Activated naive CD4-positive, alpha-beta T cell treated with anti-CD3 and anti-CD28 coated beads for 36 hours (primary cell): ENCODE results near the gene MASTL. TPM values are rescaled to one million over a fixed set of nuclear protein-coding genes. Genes with fewer than 3 reads are reported as not detected.
"Not testable (repeated sequence)": the region's sequence is repeated elsewhere in the genome, so short reads cannot be mapped to it uniquely, and the experiment has no call there.

ENCODE experiments used
- CTCF ChIA-PET: fragments of 350-600 bp; sonication (Branson Sonifier 250); formaldehyde crosslinking; loops from one replicate; lab custom pipeline; 2021; ENCODE audit warnings: antibody characterized with exemption; lab: Charles Lee
- DNase-seq: peaks from one replicate; pipeline ENCODE4 v3.0.0-alpha.2; 2020
- H3K27ac Mint-ChIP-seq: one replicate; pipeline ENCODE4 v1.8.0; 2021; ENCODE audit warnings: mild to moderate bottlenecking, mixed read lengths
- H3K27me3 Mint-ChIP-seq: one replicate; pipeline ENCODE4 v1.8.0; 2021; ENCODE audit warnings: low read depth, mixed read lengths
- H3K36me3 Mint-ChIP-seq: one replicate; pipeline ENCODE4 v1.8.0; 2021; ENCODE audit warnings: low read depth, mixed read lengths
- H3K4me1 Mint-ChIP-seq: one replicate; pipeline ENCODE4 v1.8.0; 2021; ENCODE audit warnings: low read depth, mixed read lengths
- H3K4me3 Mint-ChIP-seq: one replicate; pipeline ENCODE4 v1.8.0; 2021; ENCODE audit warnings: mild to moderate bottlenecking, moderate library complexity, mixed read lengths
- H3K9me3 Mint-ChIP-seq: one replicate; pipeline ENCODE4 v1.8.0; 2021; ENCODE audit warnings: mixed read lengths
- intact Hi-C: fragments of 100-400 bp; cut with micrococcal nuclease; formaldehyde crosslinking; loops from one replicate; pipeline ENCODE4 v1.15.1; 2023
- total RNA-seq, 2 experiments: library from RNA; stranded (reverse); gene quantifications; one replicate each; pipeline ENCODE4 v1.2.3, GENCODE V29; 2021

Gene MASTL
- total RNA-seq = 10 to 100 TPM; 50.7 to 51.3 TPM

DNA sequence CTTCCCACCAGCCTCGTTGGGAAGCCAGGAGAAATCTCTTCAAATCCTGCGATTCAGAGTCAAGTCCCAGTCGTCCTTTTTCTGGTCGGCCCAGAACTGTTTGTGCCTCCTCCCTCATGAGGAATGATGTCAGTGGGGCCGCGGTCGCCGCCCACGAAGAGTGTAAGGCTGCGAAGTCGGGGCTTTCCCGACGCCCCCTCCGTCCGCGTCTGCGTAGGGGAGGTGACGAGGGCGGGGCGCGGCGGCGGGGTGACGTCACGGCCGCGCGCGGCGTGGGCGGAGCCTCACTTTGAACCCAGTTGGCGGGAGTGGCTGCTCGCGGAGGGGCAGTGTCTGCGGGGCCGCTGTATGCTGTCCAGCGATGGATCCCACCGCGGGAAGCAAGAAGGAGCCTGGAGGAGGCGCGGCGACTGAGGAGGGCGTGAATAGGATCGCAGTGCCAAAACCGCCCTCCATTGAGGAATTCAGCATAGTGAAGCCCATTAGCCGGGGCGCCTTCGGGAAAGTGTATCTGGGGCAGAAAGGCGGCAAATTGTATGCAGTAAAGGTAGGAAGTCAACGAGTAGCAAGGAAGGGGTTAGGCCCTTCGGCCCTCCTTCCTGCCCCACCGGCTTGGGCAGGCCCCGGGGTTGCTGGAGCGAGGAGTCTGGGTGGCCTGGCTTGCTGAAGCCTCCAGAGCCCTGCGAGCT lies at the start of gene MASTL:
MASTL (plus strand) TSS at position 287 of the 689 bp plus-strand sequence; CDS start at position 362, 75 bp downstream.
- H3K4me1 Mint-ChIP-seq = peaks cover 46% of the 10 kb centered on the region
- H3K4me3 Mint-ChIP-seq = peak within 1 kb of the TSS; percentile 94
- H3K27me3 Mint-ChIP-seq = no peaks in the 10 kb centered on the region
- peaks cover 49% of the 10 kb centered on the region for H3K36me3 Mint-ChIP-seq
- no peaks in the 10 kb centered on the region for H3K9me3 Mint-ChIP-seq
- H3K27ac Mint-ChIP-seq = peak within 1 kb of the TSS; percentile 100
- CTCF ChIA-PET = interaction anchor here (1.2 to 2.4 kb wide), 3 partner anchors 9 to 48 kb away, joined by 3 to 6 read pairs (median 4); no protein-coding TSS in a partner anchor
- intact Hi-C loops = loop anchor here (1.0 to 10.0 kb wide), 9 partner anchors 87 to 1378 kb away; partner anchors contain the start of genes PDSS1, RAB18 and WAC
- DNase-seq = peak; percentile 95

- Mint-ChIP-seq H3K27ac (no peak overlapping the region), H3K27me3 (no peaks in the 10 kb centered on the region), H3K4me1 (peaks cover 18% of the 10 kb centered on the region), H3K4me3 (no peak overlapping the region), H3K36me3 (peaks cover 50% of the 10 kb centered on the region), H3K9me3 (peaks cover 5% of the 10 kb centered on the region)
- intact Hi-C loops = no loop called here
- no peak for DNase-seq
- CTCF ChIA-PET = interaction anchor here (0.6 kb wide), 1 partner anchor 392 kb away, joined by 3 read pairs; no protein-coding TSS in a partner anchor
Measured at GRCh38 chr10:27108165-27108564, 47.0 kb upstream of the MASTL start.

DNA sequence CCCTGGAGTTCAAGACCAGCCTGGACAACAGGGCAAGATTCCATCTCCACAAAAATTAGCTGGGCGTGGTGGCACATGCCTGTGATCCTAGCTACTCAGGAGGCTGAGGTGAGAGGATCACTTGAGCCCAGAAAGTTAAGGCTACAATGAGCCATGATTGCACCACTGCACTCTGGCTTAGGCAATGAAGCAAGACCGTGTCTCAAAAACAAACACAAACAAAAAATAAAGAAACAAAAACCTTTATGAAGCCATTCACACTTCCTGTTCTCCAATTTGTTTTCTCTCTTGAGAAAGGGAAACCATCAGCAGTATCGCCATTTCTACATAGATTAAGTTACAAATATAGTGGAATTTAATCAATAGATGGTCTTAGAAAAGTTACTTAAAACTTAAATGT lies 20.8 kb upstream of the MASTL start:
- H3K27me3 Mint-ChIP-seq = no peaks in the 10 kb centered on the region
- intact Hi-C loops = no loop called here
- H3K9me3 Mint-ChIP-seq = no peaks in the 10 kb centered on the region
- H3K4me1 Mint-ChIP-seq = no peaks in the 10 kb centered on the region
- DNase-seq = no peak
- no peak overlapping the region for H3K27ac Mint-ChIP-seq
- H3K36me3 Mint-ChIP-seq = peaks cover 21% of the 10 kb centered on the region
- CTCF ChIA-PET = interaction anchor here (0.7 kb wide), 1 partner anchor 9 kb away, joined by 3 read pairs; no protein-coding TSS in a partner anchor
- H3K4me3 Mint-ChIP-seq = no peak overlapping the region

DNA sequence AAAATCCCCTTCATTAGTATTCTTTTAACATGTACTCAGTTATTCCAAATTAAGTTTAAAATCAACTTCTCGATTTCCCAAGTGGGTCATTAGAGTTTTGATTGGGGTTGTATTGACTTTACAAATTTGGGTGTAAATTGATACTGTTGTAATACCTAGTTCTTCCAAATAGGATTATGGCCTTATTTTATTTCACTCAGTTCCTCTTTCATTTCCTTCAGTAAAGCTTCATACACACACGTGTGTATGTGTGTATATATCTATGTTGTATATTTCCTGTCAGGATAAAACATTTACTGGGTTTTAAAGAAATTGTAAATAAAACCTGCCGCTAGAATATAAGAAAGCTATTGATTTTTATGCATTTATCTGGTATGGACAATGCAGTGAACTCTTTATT lies 16.9 kb upstream of the MASTL start:
- intact Hi-C loops = no loop called here
- H3K36me3 Mint-ChIP-seq = peaks cover 11% of the 10 kb centered on the region
- no peak overlapping the region for H3K27ac Mint-ChIP-seq
- CTCF ChIA-PET = interaction anchor here (0.7 kb wide), 1 partner anchor 14 kb away, joined by 3 read pairs; no protein-coding TSS in a partner anchor
- no peaks in the 10 kb centered on the region for H3K4me1 Mint-ChIP-seq
- no peaks in the 10 kb centered on the region for H3K9me3 Mint-ChIP-seq
- H3K27me3 Mint-ChIP-seq = no peaks in the 10 kb centered on the region
- no peak for DNase-seq
- no peak overlapping the region for H3K4me3 Mint-ChIP-seq

DNA sequence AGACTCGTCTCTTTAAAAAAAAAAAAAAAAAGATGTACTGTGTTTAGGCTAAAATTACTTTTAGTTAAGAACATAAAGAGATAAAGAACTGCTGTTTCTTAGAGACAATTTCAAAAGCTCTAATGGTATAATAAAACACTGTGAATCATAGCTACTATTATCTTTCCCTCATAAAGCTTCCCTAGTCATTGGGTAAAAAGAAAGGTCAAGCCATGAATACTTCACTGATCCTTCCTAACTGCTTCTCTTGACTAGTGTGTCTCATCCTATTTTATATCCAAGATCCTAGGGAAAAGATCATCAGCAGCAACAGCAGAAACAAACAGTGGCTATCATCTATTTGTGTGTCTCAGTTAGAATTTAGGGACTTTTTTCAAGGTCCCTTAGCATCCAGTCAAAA lies 11.5 kb upstream of the MASTL start:
- CTCF ChIA-PET = interaction anchor here (0.6 to 0.9 kb wide), 2 partner anchors 25 to 220 kb away, joined by 3 to 4 read pairs; no protein-coding TSS in a partner anchor
- peaks cover 26% of the 10 kb centered on the region for H3K4me1 Mint-ChIP-seq
- peaks cover 24% of the 10 kb centered on the region for H3K36me3 Mint-ChIP-seq
- intact Hi-C loops = no loop called here
- no peak for DNase-seq
- no peaks in the 10 kb centered on the region for H3K27me3 Mint-ChIP-seq
- H3K9me3 Mint-ChIP-seq = no peaks in the 10 kb centered on the region
- no peak overlapping the region for H3K4me3 Mint-ChIP-seq
- no peak overlapping the region for H3K27ac Mint-ChIP-seq

GRCh38 chr10:27145937-27146336 lies 9.2 kb upstream of the MASTL start:
- Mint-ChIP-seq H3K9me3 (no peaks in the 10 kb centered on the region), H3K4me1 (peaks cover 42% of the 10 kb centered on the region), H3K36me3 (peaks cover 24% of the 10 kb centered on the region), H3K4me3 (no peak overlapping the region), H3K27me3 (no peaks in the 10 kb centered on the region), H3K27ac (no peak overlapping the region)
- CTCF ChIA-PET = interaction anchor here (1.0 kb wide), 1 partner anchor 55 kb away, joined by 3 read pairs; no protein-coding TSS in a partner anchor
- intact Hi-C loops = no loop called here
- DNase-seq = no peak

GRCh38 chr10:27147701-27148100 lies 7.5 kb upstream of the MASTL start:
- intact Hi-C loops = no loop called here
- H3K9me3 Mint-ChIP-seq = no peaks in the 10 kb centered on the region
- no peaks in the 10 kb centered on the region for H3K27me3 Mint-ChIP-seq
- peaks cover 57% of the 10 kb centered on the region for H3K4me1 Mint-ChIP-seq
- H3K27ac Mint-ChIP-seq = no peak overlapping the region
- no peak overlapping the region for H3K4me3 Mint-ChIP-seq
- CTCF ChIA-PET = no interaction called here
- H3K36me3 Mint-ChIP-seq = peaks cover 30% of the 10 kb centered on the region
- DNase-seq = no peak

- no peaks in the 10 kb centered on the region for H3K27me3 Mint-ChIP-seq
- intact Hi-C loops = loop anchor here (5.0 to 10.0 kb wide), 2 partner anchors 128 to 1185 kb away; no protein-coding TSS in a partner anchor
- H3K36me3 Mint-ChIP-seq = peaks cover 33% of the 10 kb centered on the region
- no peak for DNase-seq
- peaks cover 59% of the 10 kb centered on the region for H3K4me1 Mint-ChIP-seq
- H3K27ac Mint-ChIP-seq = peak overlapping the region; percentile 3
- H3K4me3 Mint-ChIP-seq = no peak overlapping the region
- CTCF ChIA-PET = interaction anchor here (0.9 kb wide), 1 partner anchor 28 kb away, joined by 3 read pairs; no protein-coding TSS in a partner anchor
- H3K9me3 Mint-ChIP-seq = no peaks in the 10 kb centered on the region
Measured at GRCh38 chr10:27150261-27150660, 4.9 kb upstream of the MASTL start.

DNA sequence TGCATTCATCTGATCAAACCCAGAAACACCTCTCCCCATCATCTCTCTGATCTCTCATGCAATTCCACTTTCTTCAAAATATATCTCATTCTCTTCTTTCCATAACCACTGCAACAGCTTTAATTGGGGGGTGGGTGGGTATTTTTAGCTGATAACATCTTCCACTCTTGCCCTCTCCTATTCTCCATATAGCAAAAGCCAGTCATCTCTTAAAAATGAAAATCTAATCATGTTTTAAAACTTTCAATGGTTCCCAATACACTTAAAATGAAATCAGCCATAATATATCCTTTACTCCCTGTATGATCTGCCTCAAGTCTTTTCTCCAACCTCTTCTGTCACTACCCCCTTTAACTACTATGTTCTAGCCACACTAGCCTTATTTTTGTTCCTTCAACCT lies 2.5 kb upstream of the MASTL start:
- CTCF ChIA-PET = interaction anchor here (1.2 kb wide), 1 partner anchor 15 kb away, joined by 3 read pairs; no protein-coding TSS in a partner anchor
- no peak for DNase-seq
- Mint-ChIP-seq H3K9me3 (no peaks in the 10 kb centered on the region), H3K4me3 (peak overlapping the region; percentile 94), H3K27ac (peak overlapping the region; percentile 100), H3K36me3 (peaks cover 43% of the 10 kb centered on the region), H3K27me3 (no peaks in the 10 kb centered on the region), H3K4me1 (peaks cover 53% of the 10 kb centered on the region)
- intact Hi-C loops = loop anchor here (1.0 to 10.0 kb wide), 3 partner anchors 10 to 1182 kb away; no protein-coding TSS in a partner anchor

DNA sequence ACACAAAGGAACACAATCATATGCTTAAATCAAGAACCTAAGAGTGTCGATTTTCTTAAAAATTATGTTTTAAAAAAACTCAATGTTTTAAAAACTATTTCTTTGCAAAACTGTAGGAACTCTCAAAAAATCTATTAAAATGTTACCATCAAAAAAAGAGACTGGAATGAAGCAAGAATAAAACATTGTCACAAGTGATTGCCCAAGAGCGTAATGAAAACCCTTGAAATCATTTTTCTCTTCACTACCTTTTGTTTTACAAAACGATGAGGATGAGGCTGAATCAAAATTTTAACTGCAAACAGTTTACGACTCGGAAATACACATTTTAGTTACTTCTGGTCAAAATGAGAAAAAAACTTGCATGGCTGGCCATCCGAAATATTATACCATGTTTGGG lies 1.8 kb upstream of the MASTL start:
- Mint-ChIP-seq H3K27ac (peak overlapping the region; percentile 100), H3K9me3 (no peaks in the 10 kb centered on the region), H3K27me3 (no peaks in the 10 kb centered on the region), H3K4me3 (peak overlapping the region; percentile 94), H3K4me1 (peaks cover 55% of the 10 kb centered on the region), H3K36me3 (peaks cover 45% of the 10 kb centered on the region)
- intact Hi-C loops = loop anchor here (5.0 to 10.0 kb wide), 2 partner anchors 131 to 1181 kb away; no protein-coding TSS in a partner anchor
- CTCF ChIA-PET = interaction anchor here (1.4 to 2.4 kb wide), 3 partner anchors 46 to 86 kb away, joined by 3 to 6 read pairs (median 4); no protein-coding TSS in a partner anchor
- no peak for DNase-seq

- H3K4me1 Mint-ChIP-seq = peaks cover 53% of the 10 kb centered on the region
- DNase-seq = peak; percentile 25
- peaks cover 48% of the 10 kb centered on the region for H3K36me3 Mint-ChIP-seq
- intact Hi-C loops = loop anchor here (1.0 to 10.0 kb wide), 6 partner anchors 54 to 1379 kb away; partner anchors contain the start of genes ANKRD26 and WAC
- H3K27ac Mint-ChIP-seq = peak overlapping the region; percentile 100
- H3K4me3 Mint-ChIP-seq = peak overlapping the region; percentile 94
- CTCF ChIA-PET = interaction anchor here (0.6 to 2.4 kb wide), 8 partner anchors 19 to 119 kb away, joined by 3 to 6 read pairs (median 4); no protein-coding TSS in a partner anchor
- H3K27me3 Mint-ChIP-seq = no peaks in the 10 kb centered on the region
- no peaks in the 10 kb centered on the region for H3K9me3 Mint-ChIP-seq
Measured at GRCh38 chr10:27153845-27154193, 1.3 kb upstream of the MASTL start.

- H3K9me3 Mint-ChIP-seq, DNase-seq, H3K27me3 Mint-ChIP-seq: not testable (repeated sequence)
- intact Hi-C loops = loop anchor here (1.0 to 10.0 kb wide), 4 partner anchors 14 to 1178 kb away; no protein-coding TSS in a partner anchor
- peaks cover 58% of the 10 kb centered on the region for H3K36me3 Mint-ChIP-seq
- peak overlapping the region; percentile 100 for H3K27ac Mint-ChIP-seq
- peak overlapping the region; percentile 94 for H3K4me3 Mint-ChIP-seq
- CTCF ChIA-PET = interaction anchor here (0.6 kb wide), 2 partner anchors 12 to 23 kb away, joined by 3 to 4 read pairs; no protein-coding TSS in a partner anchor
- H3K4me1 Mint-ChIP-seq = peaks cover 33% of the 10 kb centered on the region
Measured at GRCh38 chr10:27156566-27156965, 1.4 kb downstream of the MASTL start.
